Gastrocnemius medialis (tissue), 4 donors: ENCODE results near the gene COL6A5. TPM values are rescaled to one million over a fixed set of nuclear protein-coding genes. Genes with fewer than 3 reads are reported as not detected.

Experiments used
- ATAC-seq, 2 donors: fragments of 150-250 bp; one replicate each; pipeline ENCODE4 v1.9.1; 2016
- DNase-seq, 2 donors: peaks; one replicate each; pipeline ENCODE4 v3.0.0-alpha.2; 2019
- H3K27ac ChIP-seq, 4 donors: fragments of 200-600 bp; sonication (generic); 1 replicate in 1 of 4; 2 replicates in 3 of 4; pipeline ENCODE4 v1.5.1; 2016 to 2018; ENCODE audit warnings: mild to moderate bottlenecking in 2 of 4, moderate library complexity in 1 of 4
- H3K27me3 ChIP-seq, 3 donors: fragments of 200-600 bp; sonication (generic) in 2 of 3; 1 replicate in 1 of 3; 2 replicates in 2 of 3; pipeline versions ENCODE4 v1.5.1 to v1.6.0; 2016 to 2019; ENCODE audit warnings: mild to moderate bottlenecking in 1 of 3, moderate library complexity in 1 of 3
- H3K36me3 ChIP-seq, 2 donors: fragments of 200-600 bp; sonication (generic) in 1 of 2; one replicate each; pipeline ENCODE4 v1.5.1; 2017 to 2018
- H3K4me1 ChIP-seq, 2 donors: fragments of 200-600 bp; sonication (generic) in 1 of 2; one replicate each; pipeline ENCODE4 v1.5.1; 2016 to 2017; ENCODE audit warnings: mild to moderate bottlenecking in 2 of 2
- H3K4me3 ChIP-seq, 4 donors: fragments of 200-600 bp; sonication (generic) in 3 of 4; 1 replicate in 1 of 4; 2 replicates in 3 of 4; pipeline ENCODE4 v1.5.1; 2016 to 2019; ENCODE audit warnings: mild to moderate bottlenecking in 2 of 4
- H3K9me3 ChIP-seq, 3 donors: fragments of 200-600 bp; sonication (generic) in 2 of 3; 1 replicate in 1 of 3; 2 replicates in 2 of 3; pipeline ENCODE4 v1.5.1; 2016 to 2019
- POLR2A ChIP-seq, 2 donors: fragments of 450-650 bp; IDR thresholded peaks; one replicate each; pipeline ENCODE4 v1.6.1; 2017; ENCODE audit warnings: antibody characterized with exemption in 2 of 2, mild to moderate bottlenecking in 2 of 2, moderate library complexity in 2 of 2
- in situ Hi-C, 4 donors: fragments of 200-750 bp; cut with MboI; loops; one replicate each; pipeline versions ENCODE4 v1.15.0 to v1.8.0; 2017; ENCODE audit warnings: low sequenced_read_pairs in 4 of 4
- intact Hi-C: fragments of 100-400 bp; cut with DNase I; formaldehyde crosslinking; loops from one replicate; pipeline ENCODE4 v1.15.1; 2023; ENCODE audit warnings: low total_unique reads
- total RNA-seq, 4 donors: library from RNA; depleted of rRNA; stranded (reverse); fragments of >200 nt; gene quantifications; one replicate each; pipeline versions ENCODE4 v1.1.0 to v1.2.3, GENCODE V29; 2016
- TF ChIP-seq, protein P1 (sequence below), 5 experiments: fragments of 450-650 bp in 3 of 5; fragments of 200-600 bp in 2 of 5; sonication (generic) in 2 of 5; IDR thresholded peaks in 4 of 5; conservative IDR thresholded peaks in 1 of 5; 1 replicate in 4 of 5; 2 replicates in 1 of 5; pipeline ENCODE4 v1.5.1; 2016 to 2019; ENCODE audit warnings: antibody characterized with exemption in 5 of 5, mild to moderate bottlenecking in 3 of 5, moderate library complexity in 3 of 5

The COL6A5 gene
- total RNA-seq, 4 donors from 2014 or later = not detected

DNA sequence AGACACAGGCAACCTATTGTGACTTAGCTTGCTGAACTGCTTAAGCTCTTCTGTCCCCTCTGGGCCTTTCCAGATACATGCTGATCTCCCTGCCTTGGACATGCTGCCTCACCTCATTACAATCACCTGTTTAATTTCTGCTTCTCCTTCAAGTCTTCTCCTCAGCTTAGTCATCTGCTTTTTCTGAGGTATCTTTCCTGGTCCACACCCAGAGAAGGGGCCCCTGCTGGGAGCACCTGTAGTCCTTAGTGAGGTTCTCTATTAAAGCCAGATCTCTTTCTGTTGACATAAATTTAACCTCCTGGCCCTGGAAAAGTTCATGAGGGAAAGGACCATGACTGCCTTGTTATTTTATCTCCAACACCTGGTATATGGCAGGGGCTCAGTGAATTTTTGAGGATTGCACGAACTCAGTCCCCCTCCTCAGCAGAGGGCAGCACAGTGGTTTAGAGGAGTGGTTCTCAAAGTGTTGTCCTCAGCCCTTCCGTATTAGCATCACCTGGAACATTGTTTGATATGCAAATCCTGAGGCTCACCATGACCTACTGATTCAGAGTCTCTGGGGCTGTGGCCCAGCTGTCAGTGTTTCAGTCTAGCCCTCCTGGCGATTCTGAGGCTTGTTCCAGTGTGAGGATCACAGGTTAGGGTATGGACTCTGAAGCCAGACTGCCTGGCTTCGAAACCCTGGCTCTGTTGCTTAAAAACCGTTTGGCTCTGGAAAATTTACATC lies 184.2 kb downstream of the COL6A5 start:
- TF ChIP-seq, protein P1, sequence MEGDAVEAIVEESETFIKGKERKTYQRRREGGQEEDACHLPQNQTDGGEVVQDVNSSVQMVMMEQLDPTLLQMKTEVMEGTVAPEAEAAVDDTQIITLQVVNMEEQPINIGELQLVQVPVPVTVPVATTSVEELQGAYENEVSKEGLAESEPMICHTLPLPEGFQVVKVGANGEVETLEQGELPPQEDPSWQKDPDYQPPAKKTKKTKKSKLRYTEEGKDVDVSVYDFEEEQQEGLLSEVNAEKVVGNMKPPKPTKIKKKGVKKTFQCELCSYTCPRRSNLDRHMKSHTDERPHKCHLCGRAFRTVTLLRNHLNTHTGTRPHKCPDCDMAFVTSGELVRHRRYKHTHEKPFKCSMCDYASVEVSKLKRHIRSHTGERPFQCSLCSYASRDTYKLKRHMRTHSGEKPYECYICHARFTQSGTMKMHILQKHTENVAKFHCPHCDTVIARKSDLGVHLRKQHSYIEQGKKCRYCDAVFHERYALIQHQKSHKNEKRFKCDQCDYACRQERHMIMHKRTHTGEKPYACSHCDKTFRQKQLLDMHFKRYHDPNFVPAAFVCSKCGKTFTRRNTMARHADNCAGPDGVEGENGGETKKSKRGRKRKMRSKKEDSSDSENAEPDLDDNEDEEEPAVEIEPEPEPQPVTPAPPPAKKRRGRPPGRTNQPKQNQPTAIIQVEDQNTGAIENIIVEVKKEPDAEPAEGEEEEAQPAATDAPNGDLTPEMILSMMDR (IDR thresholded peaks at IDR 0.05 in 4 of 5, conservative IDR thresholded peaks at IDR 0.05 in 1 of 5) = no peak
- no peak for TF ChIP-seq POLR2A (IDR thresholded peaks at IDR 0.05)
- DNase-seq (no peak), ATAC-seq (no peak)
- H3K4me3 ChIP-seq = no peak overlapping the region
- H3K27ac ChIP-seq = no peak overlapping the region
- H3K4me1 ChIP-seq = no peaks in the 10 kb centered on the region
- no peaks in the 10 kb centered on the region for H3K27me3 ChIP-seq
- in situ Hi-C loops (no loop called here), intact Hi-C loops (no loop called here)
- H3K9me3 ChIP-seq = no peaks in the 10 kb centered on the region
- no peaks in the 10 kb centered on the region for H3K36me3 ChIP-seq

DNA sequence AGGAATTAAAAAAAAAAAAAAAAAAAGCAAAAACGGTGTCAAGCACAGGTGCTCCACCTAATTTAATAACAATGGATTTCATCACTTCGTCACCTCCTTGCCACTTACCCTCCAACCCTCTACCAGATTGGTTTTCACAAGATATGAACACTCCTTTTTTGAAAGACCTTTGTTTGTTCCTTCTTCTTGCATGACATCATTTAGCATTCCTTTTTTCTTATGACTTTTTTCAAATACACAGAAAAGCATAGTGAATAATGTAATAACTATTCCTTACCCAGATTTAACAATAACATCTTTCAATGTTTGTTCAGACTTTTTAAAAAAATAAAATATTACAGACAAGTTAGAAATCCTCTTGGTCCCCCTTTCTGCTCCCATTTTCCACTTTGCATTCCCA lies 187.8 kb downstream of the COL6A5 start:
- Histone ChIP-seq H3K4me1 (no peaks in the 10 kb centered on the region), H3K27ac (no peak overlapping the region), H3K27me3 (no peaks in the 10 kb centered on the region), H3K4me3 (no peak overlapping the region), H3K36me3 (no peaks in the 10 kb centered on the region), H3K9me3 (no peaks in the 10 kb centered on the region)
- ATAC-seq (no peak), DNase-seq (no peak)
- in situ Hi-C loops = no loop called here
- intact Hi-C loops = no loop called here
- TF ChIP-seq, protein P1 (IDR thresholded peaks at IDR 0.05 in 4 of 5, conservative IDR thresholded peaks at IDR 0.05 in 1 of 5) = no peak
- no peak for TF ChIP-seq POLR2A (IDR thresholded peaks at IDR 0.05)

Other genes with a start within 250 kb of the COL6A5 start
- gene COL6A6, start 171.5 kb downstream of the COL6A5 start, total RNA-seq = under 1 TPM; 0.10 to 0.20 (median 0.17) TPM